Neural crest cell (in vitro differentiated cells): ENCODE measurements around the gene PAX5. TPM values are rescaled to one million over a fixed set of nuclear protein-coding genes. Genes with fewer than 3 reads are reported as not detected.

ENCODE experiments used
- DNase-seq: peaks from one replicate; pipeline ENCODE4 v3.0.0; 2021; ENCODE audit warnings: low read depth, mixed read lengths, low spot score
- H3K27ac Mint-ChIP-seq: one replicate; pipeline ENCODE4 v1.8.0; 2021; ENCODE audit warnings: mild to moderate bottlenecking, mixed read lengths; ENCODE audit not compliant: unreplicated experiment
- H3K27me3 Mint-ChIP-seq: 2 replicates; pipeline ENCODE4 v1.8.0; 2021; ENCODE audit warnings: low read depth, mild to moderate bottlenecking, mixed read lengths
- H3K36me3 Mint-ChIP-seq: 2 replicates; pipeline ENCODE4 v1.8.0; 2021; ENCODE audit warnings: low read depth, mild to moderate bottlenecking, mixed read lengths
- H3K4me1 Mint-ChIP-seq: 2 replicates; pipeline ENCODE4 v1.8.0; 2021; ENCODE audit warnings: mixed read lengths
- H3K4me3 Mint-ChIP-seq: one replicate; pipeline ENCODE4 v1.8.0; 2021; ENCODE audit warnings: mild to moderate bottlenecking, mixed read lengths
- H3K9me3 Mint-ChIP-seq: 2 replicates; pipeline ENCODE4 v1.8.0; 2021; ENCODE audit warnings: mixed read lengths
- total RNA-seq: library from RNA; stranded (reverse); gene quantifications from 2 replicates; pipeline ENCODE4 v1.2.1, GENCODE V29; 2021
- TF ChIP-seq, protein P1 (sequence below): fragments of 200-600 bp; sonication (generic); conservative IDR thresholded peaks from 2 replicates; pipeline ENCODE4 v1.5.0; 2021; ENCODE audit warnings: antibody characterized with exemption, mild to moderate bottlenecking

Gene PAX5
- total RNA-seq, 1 donor from 2014 or later: 19.5 TPM

DNA sequence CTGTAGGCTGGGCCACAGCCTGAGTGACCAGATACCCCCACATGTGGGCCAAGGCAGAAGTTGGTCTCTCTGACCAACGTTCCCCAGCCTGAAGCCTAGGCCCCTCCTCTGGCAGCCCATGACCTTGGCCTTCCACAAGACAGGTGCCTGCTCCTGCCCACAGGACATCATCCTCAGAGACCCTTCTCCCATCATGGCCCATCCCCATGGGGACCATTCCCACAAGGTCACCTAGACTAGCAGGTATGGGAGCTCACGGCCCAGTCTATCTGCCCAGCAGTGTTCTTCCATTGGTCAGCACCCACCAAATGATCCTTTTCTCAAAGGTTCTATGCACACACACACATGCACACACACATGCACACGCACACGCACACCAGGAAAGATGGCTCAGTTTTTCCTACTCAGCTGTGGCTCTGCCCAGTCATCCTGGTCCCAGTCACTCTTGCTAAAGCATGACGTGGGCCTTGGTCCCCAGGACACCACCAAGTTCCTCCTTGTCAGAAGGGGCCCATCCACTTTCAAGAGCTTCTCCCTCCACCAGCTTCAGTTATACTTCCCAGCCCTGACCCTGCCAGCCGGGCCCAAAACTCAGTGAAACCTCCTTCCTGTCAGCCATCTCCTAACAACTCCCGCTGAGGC is 65.4 kb downstream of the PAX5 start:
- DNase-seq: no peak
- Mint-ChIP-seq H3K4me1 (no peaks in the 10 kb centered on the region), H3K9me3 (no peaks in the 10 kb centered on the region), H3K27ac (no peak overlapping the region), H3K36me3 (no peaks in the 10 kb centered on the region), H3K27me3 (no peaks in the 10 kb centered on the region), H3K4me3 (no peak overlapping the region)
- TF ChIP-seq, protein P1, sequence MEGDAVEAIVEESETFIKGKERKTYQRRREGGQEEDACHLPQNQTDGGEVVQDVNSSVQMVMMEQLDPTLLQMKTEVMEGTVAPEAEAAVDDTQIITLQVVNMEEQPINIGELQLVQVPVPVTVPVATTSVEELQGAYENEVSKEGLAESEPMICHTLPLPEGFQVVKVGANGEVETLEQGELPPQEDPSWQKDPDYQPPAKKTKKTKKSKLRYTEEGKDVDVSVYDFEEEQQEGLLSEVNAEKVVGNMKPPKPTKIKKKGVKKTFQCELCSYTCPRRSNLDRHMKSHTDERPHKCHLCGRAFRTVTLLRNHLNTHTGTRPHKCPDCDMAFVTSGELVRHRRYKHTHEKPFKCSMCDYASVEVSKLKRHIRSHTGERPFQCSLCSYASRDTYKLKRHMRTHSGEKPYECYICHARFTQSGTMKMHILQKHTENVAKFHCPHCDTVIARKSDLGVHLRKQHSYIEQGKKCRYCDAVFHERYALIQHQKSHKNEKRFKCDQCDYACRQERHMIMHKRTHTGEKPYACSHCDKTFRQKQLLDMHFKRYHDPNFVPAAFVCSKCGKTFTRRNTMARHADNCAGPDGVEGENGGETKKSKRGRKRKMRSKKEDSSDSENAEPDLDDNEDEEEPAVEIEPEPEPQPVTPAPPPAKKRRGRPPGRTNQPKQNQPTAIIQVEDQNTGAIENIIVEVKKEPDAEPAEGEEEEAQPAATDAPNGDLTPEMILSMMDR: no peak

DNA sequence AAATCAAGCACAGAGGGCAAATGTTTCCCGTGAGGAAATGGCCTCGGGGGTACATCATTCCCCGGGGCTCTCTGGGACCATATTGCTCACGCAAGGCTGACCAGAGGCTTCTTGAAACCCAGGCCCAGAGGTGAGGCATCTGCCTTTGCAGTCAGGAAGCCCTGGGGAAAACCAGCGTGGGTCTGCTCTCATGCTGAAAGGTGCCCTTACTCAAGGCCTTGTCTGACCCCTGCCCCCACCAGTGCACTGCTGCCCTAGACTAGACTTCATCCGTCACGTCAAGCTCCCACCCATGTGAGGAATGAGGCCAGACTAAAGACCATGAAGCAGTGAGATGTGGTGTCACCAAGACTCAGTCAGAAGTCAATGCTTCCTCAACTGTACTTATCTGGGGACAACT is 66.1 kb downstream of the PAX5 start:
- no peak for DNase-seq
- H3K4me1 Mint-ChIP-seq: no peaks in the 10 kb centered on the region
- no peak overlapping the region for H3K4me3 Mint-ChIP-seq
- TF ChIP-seq, protein P1: no peak
- H3K27me3 Mint-ChIP-seq: no peaks in the 10 kb centered on the region
- H3K27ac Mint-ChIP-seq: no peak overlapping the region
- H3K36me3 Mint-ChIP-seq: no peaks in the 10 kb centered on the region
- H3K9me3 Mint-ChIP-seq: no peaks in the 10 kb centered on the region

DNA sequence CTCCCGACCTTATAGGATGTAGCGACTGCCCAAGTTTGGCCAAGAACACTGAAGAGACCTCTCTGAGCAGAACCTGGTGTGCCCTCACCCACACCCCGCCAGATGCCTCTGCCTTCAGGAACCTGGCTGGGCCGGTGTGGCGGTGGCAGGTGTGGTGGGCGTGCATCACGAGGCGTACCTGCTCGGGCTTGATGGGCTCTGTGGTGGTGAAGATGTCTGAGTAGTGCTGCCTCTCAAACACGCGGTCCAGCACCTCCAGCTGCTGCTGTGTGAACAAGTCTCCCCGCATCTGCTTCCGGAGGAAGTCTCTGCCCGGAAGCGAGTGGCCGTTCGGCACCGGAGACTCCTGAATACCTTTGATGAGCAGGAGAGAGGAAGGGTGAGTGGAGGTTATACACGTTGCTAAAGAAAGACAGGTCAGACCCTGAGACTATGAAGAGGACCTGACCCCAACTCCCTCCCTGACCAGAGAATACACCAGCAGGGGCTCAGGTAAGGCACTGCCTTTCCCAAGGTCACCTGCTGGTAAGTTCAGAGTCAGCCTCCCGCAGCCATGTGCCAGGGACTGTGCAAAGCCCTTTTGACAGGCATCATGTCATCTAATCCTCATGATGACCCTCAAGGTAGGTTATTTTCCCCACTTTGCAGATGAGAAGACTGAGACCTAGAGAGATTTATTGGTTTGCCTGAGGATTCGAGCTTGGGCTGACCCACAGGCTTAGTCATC is 67.5 kb downstream of the PAX5 start:
- TF ChIP-seq, protein P1: no peak
- no peak overlapping the region for H3K4me3 Mint-ChIP-seq
- H3K27me3 Mint-ChIP-seq: no peaks in the 10 kb centered on the region
- no peaks in the 10 kb centered on the region for H3K36me3 Mint-ChIP-seq
- no peaks in the 10 kb centered on the region for H3K9me3 Mint-ChIP-seq
- H3K27ac Mint-ChIP-seq: no peak overlapping the region
- H3K4me1 Mint-ChIP-seq: peaks cover under 1% of the 10 kb centered on the region
- DNase-seq: no peak

- Mint-ChIP-seq H3K9me3 (no peaks in the 10 kb centered on the region), H3K4me1 (peaks cover 10% of the 10 kb centered on the region), H3K27ac (peak overlapping the region; percentile 81), H3K36me3 (no peaks in the 10 kb centered on the region), H3K4me3 (no peak overlapping the region), H3K27me3 (no peaks in the 10 kb centered on the region)
- TF ChIP-seq, protein P1: no peak
- no peak for DNase-seq
These were observed 69.3 kb downstream of the PAX5 start for GRCh38 chr9:36964791-36965190.

DNA sequence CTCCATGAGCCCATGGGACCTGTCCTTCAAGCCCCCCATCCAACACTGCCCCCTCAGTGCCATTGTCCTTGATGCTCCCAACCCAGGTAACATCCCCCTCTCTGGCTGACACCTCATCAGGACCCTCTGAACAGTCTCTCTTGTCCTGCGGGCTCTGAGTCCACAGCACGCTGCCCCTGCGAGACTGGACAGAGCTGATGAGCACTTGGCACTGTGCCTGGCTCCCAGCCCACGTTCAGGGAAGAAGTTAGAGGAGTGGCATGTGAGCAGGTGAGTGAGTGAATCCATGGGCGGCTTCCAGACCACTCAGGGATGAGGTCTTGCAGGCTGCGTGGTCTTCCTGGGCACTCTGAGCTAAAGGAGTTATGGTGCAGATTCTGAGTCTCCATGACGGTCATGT is 70.7 kb downstream of the PAX5 start:
- TF ChIP-seq, protein P1: no peak
- Mint-ChIP-seq H3K27ac (no peak overlapping the region), H3K27me3 (no peaks in the 10 kb centered on the region), H3K9me3 (no peaks in the 10 kb centered on the region), H3K36me3 (no peaks in the 10 kb centered on the region), H3K4me3 (no peak overlapping the region), H3K4me1 (peaks cover 16% of the 10 kb centered on the region)
- no peak for DNase-seq
